NCI-H128 (cell line): ENCODE measurements around the gene MAGEA2B.
"Not testable (repeated sequence)": the region's sequence is repeated elsewhere in the genome, so short reads cannot be mapped to it uniquely, and the experiment has no call there.

ENCODE experiments used
- DNase-seq: peaks from one replicate; lab custom pipeline; 2025; ENCODE audit not compliant: unreplicated experiment; lab: John Stamatoyannopoulos, UW

Gene MAGEA2B, protein sequence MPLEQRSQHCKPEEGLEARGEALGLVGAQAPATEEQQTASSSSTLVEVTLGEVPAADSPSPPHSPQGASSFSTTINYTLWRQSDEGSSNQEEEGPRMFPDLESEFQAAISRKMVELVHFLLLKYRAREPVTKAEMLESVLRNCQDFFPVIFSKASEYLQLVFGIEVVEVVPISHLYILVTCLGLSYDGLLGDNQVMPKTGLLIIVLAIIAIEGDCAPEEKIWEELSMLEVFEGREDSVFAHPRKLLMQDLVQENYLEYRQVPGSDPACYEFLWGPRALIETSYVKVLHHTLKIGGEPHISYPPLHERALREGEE

DNA sequence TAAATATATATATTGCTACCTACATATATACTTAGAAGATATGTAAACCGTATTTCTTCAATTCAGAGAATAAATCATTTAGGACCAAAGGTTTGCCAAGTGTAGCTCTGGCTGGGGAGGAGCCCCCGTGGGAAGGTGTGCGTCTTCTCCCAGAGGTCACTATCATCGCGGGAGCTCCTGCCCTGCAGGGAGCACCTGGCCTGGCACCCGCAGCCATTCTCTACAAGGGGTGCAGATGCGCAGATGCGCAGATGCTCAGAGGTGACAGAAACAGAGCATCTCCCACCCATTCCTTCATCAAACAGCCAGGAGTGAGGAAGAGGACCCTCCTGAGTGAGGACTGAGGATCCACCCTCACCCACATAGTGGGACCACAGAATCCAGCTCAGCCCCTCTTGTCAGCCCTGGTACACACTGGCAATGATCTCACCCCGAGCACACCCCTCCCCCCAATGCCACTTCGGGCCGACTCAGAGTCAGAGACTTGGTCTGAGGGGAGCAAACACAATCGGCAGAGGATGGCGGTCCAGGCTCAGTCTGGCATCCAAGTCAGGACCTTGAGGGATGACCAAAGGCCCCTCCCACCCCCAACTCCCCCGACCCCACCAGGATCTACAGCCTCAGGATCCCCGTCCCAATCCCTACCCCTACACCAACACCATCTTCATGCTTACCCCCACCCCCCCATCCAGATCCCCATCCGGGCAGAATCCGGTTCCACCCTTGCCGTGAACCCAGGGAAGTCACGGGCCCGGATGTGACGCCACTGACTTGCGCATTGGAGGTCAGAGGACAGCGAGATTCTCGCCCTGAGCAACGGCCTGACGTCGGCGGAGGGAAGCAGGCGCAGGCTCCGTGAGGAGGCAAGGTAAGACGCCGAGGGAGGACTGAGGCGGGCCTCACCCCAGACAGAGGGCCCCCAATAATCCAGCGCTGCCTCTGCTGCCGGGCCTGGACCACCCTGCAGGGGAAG, at the start of gene MAGEA2B:
MAGEA2B (plus strand) TSS at position 814 of the 973 bp plus-strand sequence. CDS start 2,479 bp downstream, outside the sequence.
- DNase-seq: not testable (repeated sequence)

DNA sequence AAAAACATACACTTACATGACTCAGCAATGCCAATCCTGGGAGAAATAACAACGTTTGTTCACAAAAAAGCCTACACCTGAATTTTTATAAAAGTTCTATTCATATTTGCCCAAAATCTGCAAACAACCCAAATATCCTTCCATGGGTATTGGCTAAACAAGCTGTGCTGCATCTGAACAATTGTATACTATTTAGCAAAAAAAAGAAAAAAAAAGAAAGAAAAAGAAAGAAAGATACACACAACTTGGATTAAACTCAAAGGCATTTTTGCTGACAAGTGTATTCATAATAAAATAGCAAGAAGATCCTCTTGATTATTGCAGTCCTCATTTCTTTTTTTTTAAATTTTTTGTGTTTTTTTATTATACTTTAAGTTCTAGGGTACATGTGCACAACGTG, 40.3 kb upstream of the MAGEA2B start:
- DNase-seq: no peak

DNA sequence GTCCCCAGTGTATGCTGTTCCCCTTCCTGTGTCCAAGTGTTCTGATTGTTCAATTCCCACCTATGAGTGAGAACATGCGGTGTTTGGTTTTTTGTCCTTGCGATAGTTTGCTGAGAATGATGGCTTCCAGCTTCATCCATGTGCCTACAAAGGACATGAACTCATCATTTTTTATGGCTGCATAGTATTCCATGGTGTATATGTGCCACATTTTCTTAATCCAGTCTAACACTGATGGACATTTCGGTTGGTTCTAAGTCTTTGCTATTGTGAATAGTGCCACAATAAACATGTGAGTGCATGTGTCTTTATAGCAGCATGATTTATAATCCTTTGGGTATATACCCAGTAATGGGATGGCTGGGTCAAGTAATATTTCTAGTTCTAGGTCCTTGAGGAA, 39.8 kb upstream of the MAGEA2B start:
- not testable (repeated sequence) for DNase-seq

- not testable (repeated sequence) for DNase-seq
Observed at GRCh38 chrX:152681012-152681411, 33.4 kb upstream of the MAGEA2B start.

DNA sequence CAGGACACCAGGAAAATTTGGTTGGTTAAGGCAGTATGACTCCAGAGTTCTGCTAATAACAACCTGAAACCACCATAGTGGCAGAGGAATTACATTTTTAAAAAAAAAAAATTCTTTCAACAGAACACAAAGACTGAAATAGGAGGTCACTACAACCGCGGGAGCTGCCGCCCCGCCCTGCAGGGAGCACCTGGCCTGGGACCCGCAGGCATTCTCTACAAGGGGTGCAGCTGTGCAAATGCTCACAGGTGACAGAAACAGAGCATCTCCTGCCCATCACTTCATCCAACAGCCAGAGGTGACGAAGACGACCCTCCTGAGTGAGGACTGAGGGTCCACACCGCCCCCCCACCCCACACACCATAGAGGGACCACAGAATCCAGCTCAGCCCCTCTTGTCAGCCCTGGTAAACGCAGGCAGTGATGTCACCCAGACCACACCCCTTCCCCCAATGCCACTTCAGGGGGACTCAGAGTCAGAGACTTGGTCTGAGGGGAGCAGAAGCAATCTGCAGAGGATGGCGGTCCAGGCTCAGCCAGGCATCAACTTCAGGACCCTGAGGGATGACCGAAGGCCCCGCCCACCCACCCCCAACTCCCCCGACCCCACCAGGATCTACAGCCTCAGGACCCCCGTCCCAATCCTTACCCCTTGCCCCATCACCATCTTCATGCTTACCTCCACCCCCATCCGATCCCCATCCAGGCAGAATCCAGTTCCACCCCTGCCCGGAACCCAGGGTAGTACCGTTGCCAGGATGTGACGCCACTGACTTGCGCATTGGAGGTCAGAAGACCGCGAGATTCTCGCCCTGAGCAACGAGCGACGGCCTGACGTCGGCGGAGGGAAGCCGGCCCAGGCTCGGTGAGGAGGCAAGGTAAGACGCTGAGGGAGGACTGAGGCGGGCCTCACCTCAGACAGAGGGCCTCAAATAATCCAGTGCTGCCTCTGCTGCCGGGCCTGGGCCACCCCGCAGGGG, 16.2 kb upstream of the MAGEA2B start, which contains the start of gene MAGEA3:
MAGEA3 (plus strand) TSS at position 843 of the 980 bp plus-strand sequence. CDS start 2,039 bp downstream, outside the sequence.
- DNase-seq: not testable (repeated sequence)

- not testable (repeated sequence) for DNase-seq
Observed at GRCh38 chrX:152700390-152700789, 14.0 kb upstream of the MAGEA2B start.

DNA sequence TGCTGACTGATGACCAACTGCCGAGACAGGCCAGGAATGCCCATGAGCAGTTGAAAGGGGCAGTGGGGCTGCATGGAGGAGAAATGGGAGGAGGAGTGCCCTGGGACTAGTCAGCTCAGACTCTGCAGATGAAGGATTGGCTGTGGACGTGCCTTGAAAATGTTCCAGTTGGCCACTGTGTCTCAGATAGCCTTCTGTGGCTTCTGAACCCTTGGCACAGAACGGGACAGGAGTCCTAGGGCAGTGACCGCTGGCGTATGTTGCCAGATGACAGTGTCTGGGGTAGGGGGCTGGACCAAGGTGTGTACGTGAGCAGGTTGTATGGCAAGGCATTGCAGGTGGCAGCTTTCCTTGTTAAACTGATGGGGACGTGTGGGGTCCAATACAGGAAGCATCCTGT, 7.9 kb upstream of the MAGEA2B start:
- not testable (repeated sequence) for DNase-seq

- not testable (repeated sequence) for DNase-seq
Observed at GRCh38 chrX:152709173-152709572, 5.3 kb upstream of the MAGEA2B start, which contains the start of gene CSAG2. CSAG2 (minus strand) TSS chrX:152709273; CDS start chrX:152709112, 161 bp downstream.

DNA sequence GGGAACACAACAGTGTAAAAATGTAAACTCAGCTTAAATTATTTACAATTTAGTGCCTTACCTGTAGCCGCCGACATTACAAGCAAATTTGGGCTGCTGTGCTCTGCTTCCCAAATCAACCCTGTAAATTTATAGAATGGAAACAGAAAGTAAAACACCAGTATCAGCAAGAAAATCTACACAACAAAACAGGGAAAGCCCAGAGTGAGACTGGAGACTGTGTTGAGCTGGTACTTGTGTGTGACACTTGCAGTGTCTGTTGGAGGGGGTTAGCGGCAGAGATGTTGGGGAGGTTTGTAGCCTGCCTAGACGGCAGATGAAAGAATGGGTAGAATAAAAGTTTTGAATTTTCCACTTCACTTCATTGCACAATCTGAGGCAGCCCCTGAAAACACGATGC, 1.2 kb upstream of the MAGEA2B start:
- not testable (repeated sequence) for DNase-seq

GRCh38 chrX:152725409-152725808, 11.0 kb downstream of the MAGEA2B start:
- DNase-seq: no peak

- DNase-seq: no peak
Observed at GRCh38 chrX:152733261-152733975, 19.0 kb downstream of the MAGEA2B start, which contains the start of the genes CSAG1 and MAGEA12. CSAG1 (minus strand) TSS chrX:152733721; CDS start chrX:152732460, 1,261 bp downstream. MAGEA12 (plus strand) TSS chrX:152733757; CDS start chrX:152736162, 2,405 bp downstream.

GRCh38 chrX:152734143-152734858, 19.9 kb downstream of the MAGEA2B start:
- not testable (repeated sequence) for DNase-seq

DNA sequence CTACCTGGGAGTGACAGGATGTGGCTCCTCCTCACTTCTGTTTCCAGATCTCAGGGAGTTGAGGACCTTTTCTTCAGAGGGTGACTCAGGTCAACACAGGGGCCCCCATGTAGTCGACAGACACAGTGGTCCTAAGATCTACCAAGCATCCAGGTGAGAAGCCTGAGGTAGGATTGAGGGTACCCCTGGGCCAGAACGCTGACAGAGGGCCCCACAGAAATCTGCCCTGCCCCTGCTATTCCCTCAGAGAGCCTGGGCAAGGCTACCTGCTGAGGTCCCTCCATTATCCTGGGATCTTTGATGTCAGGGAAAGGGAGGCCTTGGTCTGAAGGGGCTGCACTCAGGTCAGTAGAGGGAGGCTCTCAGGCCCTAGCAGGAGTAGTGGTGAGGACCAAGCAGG, 20.7 kb downstream of the MAGEA2B start:
- no peak for DNase-seq

DNA sequence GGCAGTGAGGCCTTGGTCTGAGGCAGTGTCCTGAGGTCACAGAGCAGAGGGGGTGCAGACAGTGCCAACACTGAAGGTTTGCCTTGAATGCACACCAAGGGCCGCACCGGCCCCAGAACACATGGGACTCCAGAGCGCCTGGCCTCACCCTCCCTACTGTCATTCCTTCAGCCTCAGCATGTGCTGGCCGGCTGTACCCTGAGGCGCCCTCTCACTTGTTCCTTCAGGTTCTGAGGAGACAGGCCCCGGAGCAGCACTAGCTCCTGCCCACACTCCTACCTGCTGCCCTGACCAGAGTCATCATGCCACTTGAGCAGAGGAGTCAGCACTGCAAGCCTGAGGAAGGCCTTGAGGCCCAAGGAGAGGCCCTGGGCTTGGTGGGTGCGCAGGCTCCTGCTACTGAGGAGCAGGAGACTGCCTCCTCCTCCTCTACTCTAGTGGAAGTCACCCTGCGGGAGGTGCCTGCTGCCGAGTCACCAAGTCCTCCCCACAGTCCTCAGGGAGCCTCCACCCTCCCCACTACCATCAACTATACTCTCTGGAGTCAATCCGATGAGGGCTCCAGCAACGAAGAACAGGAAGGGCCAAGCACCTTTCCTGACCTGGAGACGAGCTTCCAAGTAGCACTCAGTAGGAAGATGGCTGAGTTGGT, 21.6 kb downstream of the MAGEA2B start:
- DNase-seq: no peak

DNA sequence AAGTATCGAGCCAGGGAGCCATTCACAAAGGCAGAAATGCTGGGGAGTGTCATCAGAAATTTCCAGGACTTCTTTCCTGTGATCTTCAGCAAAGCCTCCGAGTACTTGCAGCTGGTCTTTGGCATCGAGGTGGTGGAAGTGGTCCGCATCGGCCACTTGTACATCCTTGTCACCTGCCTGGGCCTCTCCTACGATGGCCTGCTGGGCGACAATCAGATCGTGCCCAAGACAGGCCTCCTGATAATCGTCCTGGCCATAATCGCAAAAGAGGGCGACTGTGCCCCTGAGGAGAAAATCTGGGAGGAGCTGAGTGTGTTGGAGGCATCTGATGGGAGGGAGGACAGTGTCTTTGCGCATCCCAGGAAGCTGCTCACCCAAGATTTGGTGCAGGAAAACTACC, 22.1 kb downstream of the MAGEA2B start:
- not testable (repeated sequence) for DNase-seq

DNA sequence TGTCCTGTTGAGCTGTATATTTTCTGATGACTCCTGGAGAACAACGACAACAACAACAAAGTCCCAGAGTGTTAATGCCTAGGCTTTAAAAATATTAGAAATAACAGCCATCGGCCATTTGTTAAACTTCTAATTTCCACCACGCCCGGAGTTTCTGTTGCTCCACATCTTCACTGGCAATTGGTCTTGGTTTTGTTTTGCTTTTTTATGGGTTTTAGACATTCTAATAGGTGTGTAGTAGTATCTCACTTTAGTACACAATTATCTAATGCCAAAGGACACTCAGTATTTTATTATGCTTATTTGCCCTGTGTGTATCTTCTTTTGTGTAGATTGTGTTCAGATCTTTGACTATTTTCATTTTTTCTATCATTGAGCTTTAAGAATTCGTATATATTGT, 24.1 kb downstream of the MAGEA2B start:
- no peak for DNase-seq

DNA sequence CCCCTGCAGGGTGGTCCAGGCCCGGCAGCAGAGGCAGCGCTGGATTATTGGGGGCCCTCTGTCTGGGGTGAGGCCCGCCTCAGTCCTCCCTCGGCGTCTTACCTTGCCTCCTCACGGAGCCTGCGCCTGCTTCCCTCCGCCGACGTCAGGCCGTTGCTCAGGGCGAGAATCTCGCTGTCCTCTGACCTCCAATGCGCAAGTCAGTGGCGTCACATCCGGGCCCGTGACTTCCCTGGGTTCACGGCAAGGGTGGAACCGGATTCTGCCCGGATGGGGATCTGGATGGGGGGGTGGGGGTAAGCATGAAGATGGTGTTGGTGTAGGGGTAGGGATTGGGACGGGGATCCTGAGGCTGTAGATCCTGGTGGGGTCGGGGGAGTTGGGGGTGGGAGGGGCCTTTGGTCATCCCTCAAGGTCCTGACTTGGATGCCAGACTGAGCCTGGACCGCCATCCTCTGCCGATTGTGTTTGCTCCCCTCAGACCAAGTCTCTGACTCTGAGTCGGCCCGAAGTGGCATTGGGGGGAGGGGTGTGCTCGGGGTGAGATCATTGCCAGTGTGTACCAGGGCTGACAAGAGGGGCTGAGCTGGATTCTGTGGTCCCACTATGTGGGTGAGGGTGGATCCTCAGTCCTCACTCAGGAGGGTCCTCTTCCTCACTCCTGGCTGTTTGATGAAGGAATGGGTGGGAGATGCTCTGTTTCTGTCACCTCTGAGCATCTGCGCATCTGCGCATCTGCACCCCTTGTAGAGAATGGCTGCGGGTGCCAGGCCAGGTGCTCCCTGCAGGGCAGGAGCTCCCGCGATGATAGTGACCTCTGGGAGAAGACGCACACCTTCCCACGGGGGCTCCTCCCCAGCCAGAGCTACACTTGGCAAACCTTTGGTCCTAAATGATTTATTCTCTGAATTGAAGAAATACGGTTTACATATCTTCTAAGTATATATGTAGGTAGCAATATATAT, 39.5 kb downstream of the MAGEA2B start, which contains the start of gene MAGEA2:
MAGEA2 (minus strand) TSS at position 157 of the 965 bp plus-strand sequence. CDS start 2,479 bp downstream, outside the sequence.
- not testable (repeated sequence) for DNase-seq
